Cardiac atrium fibroblast (primary cell): ENCODE measurements around the gene JMJD8. TPM values are rescaled to one million over a fixed set of nuclear protein-coding genes. Genes with fewer than 3 reads are reported as not detected.

Experiments used
- total RNA-seq: library from RNA; depleted of rRNA; stranded (reverse); fragments of >200 nt; gene quantifications from 2 replicates; pipeline ENCODE4 v1.2.3, GENCODE V29; 2015

JMJD8 gene
- total RNA-seq: 43.3 and 83.1 TPM in 2 replicates

GRCh38 chr16:684071-684794 lies at the start of gene JMJD8:
Gene JMJD8 (minus strand): TSS chr16:684334. CDS start chr16:684319, 15 bp downstream.

GRCh38 chr16:726438-727290 lies 42.5 kb upstream of the JMJD8 start, which contains the start of the genes CCDC78 and HAGHL:
Gene CCDC78 (minus strand): TSS chr16:726443. CDS start chr16:726367, 76 bp downstream.
Gene HAGHL (plus strand): TSS chr16:727106. CDS start chr16:727510, 404 bp downstream.

GRCh38 chr16:720990-721764 lies 37.0 kb upstream of the JMJD8 start, which contains the start of gene ANTKMT:
Gene ANTKMT (plus strand): TSS chr16:721146. CDS start chr16:721275, 129 bp downstream.

GRCh38 chr16:714558-715476 lies 30.7 kb upstream of the JMJD8 start, which contains the start of gene METRN:
Gene METRN (plus strand): TSS chr16:715118. CDS start chr16:715290, 172 bp downstream.

GRCh38 chr16:705431-706188 lies 21.5 kb upstream of the JMJD8 start, which contains the start of gene FBXL16:
Gene FBXL16 (minus strand): TSS chr16:705801. CDS start chr16:697405, 8,396 bp downstream.

GRCh38 chr16:679814-680624 lies 4.1 kb downstream of the JMJD8 start, which contains the start of gene STUB1:
Gene STUB1 (plus strand): TSS chr16:680410. CDS start chr16:680526, 116 bp downstream.

GRCh38 chr16:674968-675883 lies 8.9 kb downstream of the JMJD8 start, which contains the start of gene RHBDL1:
Gene RHBDL1 (plus strand): TSS chr16:675671. CDS start chr16:675791, 120 bp downstream.

GRCh38 chr16:667780-668518 lies 16.2 kb downstream of the JMJD8 start, which contains the start of gene RHOT2:
Gene RHOT2 (plus strand): TSS chr16:668132. CDS start chr16:668200, 68 bp downstream.

GRCh38 chr16:648781-649589 lies 35.1 kb downstream of the JMJD8 start, which contains the start of gene WDR90:
Gene WDR90 (plus strand): TSS chr16:649365. CDS start chr16:649417, 52 bp downstream.

GRCh38 chr16:641326-642188 lies 42.6 kb downstream of the JMJD8 start, which contains the start of gene MCRIP2:
Gene MCRIP2 (plus strand): TSS chr16:641828. CDS start chr16:641992, 164 bp downstream.

GRCh38 chr16:636206-637080 lies 47.7 kb downstream of the JMJD8 start, which contains the start of gene METTL26:
Gene METTL26 (minus strand): TSS chr16:636305. CDS start chr16:636290, 15 bp downstream.

